GM19463 (cell line): ENCODE measurements around the gene MB.
"Not testable (repeated sequence)": the region's sequence is repeated elsewhere in the genome, so short reads cannot be mapped to it uniquely, and the experiment has no call there.

Experiments
- ATAC-seq: cut with Tn5 transposase; IDR thresholded peaks from one replicate; pipeline ENCODE4 v1.9.1; 2021; ENCODE audit warnings: mild to moderate bottlenecking, moderate library complexity; ENCODE audit not compliant: unreplicated experiment

The MB gene

DNA sequence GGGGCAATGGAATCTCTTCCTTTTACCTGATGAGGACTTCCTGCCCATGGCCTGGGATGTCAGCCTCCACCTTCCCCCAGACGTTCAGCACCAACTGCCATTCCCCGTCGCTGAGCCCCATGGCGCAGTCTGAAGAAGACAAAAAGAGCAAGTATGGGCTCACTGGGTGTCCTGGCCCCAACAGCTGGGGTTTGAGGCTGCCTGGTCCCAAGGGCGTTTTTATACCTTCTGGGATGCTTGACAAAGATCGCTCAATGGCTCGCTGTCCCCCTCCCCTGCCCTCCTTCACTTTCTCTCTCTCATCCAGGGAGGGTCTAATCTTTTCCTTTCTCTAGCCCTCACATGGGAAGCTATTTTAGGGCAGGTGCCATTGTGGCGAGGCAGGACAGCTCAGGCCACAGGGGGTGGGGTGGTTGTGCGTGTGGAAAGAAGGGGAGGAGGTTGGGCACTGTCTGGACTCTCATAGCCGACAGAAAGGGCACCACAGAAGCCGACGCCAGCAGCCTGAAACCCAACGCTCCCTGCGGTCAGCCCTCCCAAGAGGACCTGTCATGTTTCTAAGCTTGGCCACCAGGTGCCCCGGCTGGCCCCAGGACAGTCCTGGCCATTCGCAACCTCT is at the start of gene MB:
TSS of gene MB (minus strand) at position 193 of the 619 bp plus-strand sequence. CDS start at position 121, 72 bp downstream.
- ATAC-seq, result no peak

DNA sequence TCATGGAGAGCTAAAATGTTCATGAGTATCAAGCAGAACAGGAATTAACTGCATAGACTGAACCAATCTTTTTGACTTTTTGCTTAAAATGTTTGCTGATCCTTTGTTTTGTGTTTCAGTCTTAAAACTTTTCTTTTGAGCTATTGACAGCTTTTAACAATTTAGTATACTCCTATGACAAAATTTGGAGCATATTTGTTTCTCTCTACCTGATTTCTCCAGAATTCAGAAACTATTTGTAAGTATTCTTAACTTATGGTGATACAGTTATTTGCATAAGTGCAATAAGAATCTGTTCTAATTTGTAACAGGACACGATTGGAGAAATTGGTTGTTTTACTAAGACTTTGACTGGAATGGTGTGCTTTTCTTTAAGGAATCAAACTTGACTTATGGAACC is 49.6 kb upstream of the MB start:
- not testable (repeated sequence) for ATAC-seq

DNA sequence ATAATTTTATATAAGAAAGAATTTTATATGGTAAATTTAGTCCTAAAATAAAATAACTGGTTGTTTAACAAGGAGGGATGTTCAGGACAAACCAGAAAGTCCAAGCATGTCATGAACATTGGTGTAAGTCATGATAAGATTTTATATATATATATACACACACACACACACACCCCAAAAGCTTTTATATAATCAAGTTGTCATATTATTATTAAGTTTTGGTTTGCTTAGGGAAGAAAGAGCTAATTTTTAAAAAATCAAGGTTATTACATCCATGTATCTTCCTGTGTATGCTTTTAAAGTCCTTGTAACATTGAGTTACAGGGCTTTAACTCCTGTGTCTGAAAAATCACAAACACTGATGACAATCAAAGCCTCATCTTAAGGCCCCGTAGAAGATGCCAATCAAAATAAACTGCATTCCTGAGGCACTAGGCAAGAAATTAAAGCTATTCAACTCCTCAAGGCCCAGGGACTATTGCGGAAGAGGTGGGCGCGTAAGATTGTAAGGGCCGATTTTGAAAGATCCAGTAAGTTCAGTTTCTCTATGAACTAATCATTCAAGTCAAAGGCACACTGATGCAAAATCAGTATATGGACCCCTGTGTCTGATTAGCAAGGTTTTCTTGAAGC is 47.9 kb upstream of the MB start:
- ATAC-seq, result no peak

DNA sequence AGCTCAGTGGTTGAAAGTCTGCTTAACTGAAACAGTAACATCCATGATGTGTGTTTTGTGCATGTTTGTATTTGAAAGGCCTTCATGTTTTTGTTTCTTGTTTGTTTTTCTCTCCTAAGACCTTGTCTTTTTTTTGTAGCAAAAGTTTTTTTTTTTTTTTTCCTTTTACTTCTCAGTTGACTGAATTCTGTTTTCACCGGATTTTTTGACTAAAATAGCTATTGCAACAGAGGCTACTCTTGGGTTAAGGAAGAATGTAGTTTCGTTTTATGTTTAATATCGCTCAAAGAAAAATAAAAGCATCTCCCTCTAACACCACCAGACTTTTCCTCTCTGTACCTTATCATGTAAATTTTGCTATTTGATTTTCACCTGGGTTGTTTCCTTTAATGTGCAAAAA is 46.2 kb upstream of the MB start:
- ATAC-seq, result no peak

DNA sequence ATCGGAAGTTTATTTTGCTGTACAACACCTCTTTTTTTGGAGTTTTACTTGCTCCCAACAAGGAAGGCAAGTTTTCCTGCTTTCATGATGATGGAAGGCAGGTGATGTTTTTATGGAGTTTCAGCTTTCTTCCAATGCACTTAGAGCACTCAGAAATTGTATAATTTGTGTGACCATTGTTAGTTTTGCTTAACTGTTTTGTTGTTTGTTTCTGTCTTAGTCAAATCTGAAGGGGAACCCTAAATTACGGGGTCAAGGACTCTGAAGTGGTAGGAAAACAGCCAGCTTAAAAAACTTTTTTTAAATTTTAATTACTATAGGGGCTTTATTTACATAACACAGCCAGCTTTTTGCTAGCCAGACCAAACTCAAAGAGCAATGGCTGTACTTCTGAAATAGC is 45.8 kb upstream of the MB start:
- ATAC-seq, result no peak

DNA sequence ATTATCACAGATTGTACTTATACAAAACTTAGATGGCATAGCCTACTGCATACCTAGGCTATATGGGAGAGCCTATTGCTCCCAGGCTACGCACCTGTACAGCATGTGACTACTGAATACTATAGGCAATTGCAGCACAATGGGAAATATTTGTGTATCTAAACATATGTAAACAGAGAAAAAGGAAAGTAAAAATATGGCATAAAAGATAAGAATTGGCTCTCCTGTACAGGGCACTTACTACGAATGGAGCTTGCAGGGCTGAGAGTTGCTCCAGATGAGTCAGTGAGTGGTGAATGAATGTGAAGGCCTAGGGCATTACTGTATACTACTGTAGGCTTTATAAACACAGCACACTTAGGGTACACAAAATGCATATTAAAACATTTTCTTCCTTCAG is 44.3 kb upstream of the MB start:
- no peak for ATAC-seq

DNA sequence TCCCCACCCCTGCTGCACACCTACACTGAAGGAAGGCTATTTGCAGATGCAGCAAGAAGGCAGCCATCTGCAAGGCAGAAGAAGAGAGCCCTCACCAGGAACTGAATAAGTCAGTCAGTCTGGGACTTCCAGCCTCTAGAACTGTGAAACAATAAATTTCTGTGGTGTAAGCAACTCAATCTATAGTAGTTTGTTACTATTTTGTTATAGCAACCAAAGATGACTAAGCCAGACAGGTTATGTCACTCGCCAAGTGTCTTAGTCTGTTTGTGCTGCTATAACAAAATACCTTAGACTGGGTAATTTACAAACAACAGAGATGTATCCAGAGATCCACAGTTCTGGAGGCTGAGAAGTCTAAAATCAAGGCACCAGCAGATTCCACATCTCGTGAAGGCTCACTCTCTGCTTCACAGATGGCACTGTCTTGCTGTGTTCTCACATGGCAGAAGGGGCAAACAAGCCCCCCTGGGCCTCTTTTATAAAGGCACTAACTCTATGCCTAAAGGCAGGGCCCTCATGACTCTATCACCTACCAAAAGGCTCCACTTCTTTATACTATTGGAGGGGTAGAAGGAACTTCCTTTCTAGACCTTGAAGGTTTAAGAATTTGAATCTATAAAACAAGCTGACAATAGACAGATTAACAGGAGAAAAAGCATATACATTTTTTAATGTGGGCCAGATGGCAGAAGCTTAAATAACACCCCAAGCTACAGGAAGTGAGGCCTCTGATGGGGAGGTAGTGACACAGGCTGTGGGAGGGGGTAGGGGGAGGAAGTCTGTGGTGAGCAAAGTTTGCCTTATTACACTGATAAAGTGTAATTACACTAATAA is 43.4 kb upstream of the MB start:
- ATAC-seq, result no peak

DNA sequence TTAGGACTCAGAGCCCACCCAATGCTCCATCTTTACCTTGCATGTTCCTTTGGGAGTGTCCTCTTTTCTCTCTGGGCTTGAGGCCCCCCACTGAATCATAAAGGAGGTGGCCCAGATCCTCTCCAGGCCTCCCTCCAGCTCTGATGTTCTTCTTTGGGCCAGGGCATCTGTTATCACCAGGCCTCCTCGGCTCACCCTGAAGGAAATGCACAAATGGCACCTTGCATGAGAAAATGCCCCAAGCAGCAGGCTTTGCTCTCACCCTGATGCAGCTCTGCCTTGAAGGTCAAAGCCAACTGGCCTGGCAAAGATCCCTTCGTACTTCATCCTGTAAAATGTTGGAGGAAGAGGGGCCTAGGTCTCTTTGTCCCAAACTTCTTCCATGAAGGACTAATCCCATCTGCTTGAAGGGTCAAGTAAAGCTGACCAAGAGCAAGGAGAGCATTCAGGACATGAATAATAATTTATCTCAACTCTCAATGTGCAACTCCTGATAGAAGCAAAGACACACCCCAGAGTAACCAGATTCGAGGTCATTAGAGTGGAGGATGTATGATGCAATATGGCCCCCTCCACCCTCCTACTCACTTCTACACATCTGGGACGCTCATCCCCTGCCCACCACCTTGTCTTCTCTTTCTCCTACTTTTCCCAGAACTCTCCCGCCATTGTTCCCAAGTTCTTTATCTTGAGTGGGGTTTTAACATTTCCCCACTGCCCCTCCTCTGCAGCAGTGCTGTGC is 40.6 kb upstream of the MB start:
- ATAC-seq, result no peak

DNA sequence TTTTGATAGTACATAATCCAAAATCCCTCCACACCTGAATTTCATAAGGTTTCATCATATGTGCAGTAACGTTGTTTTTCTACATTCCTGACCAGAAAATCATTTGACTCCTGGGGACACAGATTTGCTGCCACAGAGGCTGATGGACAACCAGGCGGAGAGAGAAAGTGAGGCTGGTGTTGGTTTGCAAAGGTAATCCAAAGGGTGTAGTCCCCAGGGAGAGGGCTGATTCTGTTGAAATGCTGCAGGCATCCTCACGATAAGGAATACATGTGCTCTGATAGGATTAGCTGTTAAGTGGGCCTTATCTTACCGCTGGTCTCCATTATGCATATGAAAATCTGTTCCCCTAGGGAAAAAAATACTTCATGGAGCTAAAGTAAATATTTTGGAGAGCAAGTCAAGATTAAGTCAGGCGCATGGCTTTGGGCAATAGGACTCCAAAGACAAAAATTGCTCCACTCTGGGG is 39.2 kb upstream of the MB start:
- no peak for ATAC-seq

DNA sequence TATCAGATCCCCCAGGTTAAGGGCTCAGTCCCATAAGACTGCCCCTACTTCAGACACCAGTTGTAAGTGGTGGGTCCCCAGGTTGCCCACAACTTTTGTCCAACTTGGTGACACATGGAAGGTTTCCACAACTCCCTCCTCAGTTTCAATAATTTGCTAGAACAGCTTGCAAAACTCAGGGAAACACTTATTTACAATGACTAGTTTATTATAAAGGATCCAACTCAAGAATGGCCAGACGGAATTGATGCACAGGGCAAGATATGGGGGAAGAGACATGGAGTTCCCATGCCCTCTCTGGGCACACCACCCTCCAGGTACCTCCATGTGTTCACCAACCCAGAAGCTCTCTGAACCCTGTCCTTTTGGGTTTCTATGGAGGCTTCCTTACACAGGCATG is 36.7 kb upstream of the MB start:
- no peak for ATAC-seq

DNA sequence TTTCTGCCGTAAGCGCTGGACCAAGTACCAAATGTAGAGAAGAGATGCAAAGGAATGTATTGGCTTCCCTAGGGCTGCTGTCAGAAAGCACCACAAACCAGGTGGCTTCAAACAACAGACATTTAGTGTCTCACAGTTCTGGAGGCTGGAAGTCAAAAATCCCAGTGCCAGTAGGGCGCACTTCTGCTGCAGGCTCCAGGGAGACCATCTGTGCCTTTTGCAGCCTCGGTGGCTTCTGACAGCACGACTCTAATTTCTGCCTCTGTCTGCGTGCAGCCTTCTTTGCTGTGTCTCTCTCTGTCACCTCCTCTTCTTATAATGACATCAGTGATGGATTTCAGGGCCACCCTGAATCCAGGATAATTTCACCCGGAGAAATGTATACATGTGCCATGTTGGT is 34.0 kb upstream of the MB start:
- ATAC-seq, result no peak

DNA sequence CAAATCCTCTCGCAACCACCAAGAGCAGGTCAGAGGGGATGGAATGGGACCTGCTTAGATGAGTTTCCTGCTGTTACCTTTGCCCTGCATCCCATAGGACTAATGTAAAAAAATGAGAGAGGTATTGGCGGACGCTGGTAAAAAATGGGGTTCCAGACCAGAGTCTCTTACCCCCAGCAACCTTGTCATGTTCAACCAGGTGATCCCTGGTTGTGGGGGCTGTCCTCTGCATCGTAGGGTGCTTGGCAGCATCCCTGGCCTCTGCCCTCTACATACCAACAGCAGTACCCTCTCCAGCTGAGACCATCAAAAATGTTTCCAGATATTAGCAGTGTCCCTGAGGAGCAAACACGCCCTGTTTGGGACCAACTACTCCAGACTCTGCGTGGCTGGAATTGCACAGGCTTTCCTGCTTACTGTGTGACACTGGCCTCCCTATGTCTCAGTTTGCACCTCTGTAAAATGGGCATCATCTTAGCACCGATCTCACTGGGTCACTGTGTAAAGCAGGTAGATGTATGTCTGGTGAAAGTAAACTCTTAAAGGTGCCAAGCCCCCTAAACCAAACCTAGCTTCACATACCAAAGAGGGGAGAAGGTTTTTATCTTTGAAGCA is 32.6 kb upstream of the MB start:
- ATAC-seq, result no peak

DNA sequence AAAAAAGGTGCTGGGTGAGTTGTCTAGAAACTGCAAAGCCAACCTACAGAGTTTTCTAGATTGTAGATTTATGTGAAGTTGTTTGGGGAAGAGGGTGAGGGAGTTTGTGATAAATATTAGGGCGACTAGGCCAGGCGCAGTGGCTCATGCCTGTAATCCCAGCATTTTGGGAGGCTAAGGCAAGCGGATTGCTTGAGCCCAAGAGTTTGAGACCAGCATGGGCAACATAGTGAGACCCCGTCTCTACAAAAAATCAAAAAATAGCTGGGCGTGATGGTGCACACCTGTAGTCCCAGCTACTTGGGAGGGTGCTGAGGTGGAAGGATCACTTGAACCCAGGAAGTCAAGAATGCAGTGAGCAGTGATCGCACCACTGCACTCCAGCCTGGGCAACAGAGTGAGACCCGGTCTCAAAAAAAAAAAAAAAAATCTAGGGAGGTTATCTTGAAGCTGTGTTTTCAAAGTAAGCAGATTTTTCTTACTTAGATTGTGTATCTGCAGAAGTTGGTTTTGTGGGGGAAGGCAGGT is 32.0 kb upstream of the MB start:
- no peak for ATAC-seq

DNA sequence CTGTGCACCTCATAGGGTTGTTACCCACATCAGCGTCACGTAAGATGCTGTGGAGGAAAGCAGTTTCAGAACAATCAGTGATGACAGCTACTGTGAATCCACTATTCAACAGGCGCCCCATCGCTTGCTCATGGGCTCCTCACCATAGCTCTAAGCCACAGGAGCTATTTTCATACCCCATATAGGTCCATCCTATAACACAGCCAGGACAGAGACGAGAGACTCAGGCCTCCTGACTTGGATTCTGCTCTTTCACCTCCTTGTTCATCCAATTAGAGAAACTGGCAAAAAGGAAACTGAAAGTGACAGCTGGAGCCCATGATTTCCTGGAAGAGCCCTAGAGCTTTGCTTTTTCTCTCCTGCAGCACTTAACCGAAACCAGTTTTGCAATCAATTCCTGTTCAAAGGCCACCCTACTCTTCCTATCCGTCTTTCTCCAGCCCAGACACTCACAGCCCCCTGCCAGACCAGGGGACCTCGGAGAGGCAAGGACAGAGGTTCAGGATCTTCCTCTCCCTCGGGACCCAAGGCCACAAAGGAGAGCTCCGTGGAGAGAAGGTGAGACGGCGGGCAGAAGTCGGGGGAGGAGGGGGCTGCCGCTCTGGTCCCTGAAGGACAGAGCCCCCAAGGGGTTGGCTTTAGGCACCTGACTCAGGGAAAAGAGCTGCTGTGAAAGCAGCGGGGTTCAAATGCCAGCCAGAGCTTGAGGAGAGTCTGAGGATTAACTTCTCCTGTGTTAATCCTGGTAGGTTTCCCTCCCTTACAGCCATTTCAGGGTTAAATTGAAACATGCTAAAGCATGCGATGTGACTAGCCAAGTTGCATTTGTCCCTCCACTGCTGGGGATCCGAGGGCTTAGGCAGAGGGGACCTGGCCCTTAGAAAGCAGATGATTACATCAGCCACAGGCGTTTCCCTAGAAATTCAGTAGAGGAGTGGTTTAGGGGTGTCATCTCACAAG is 31.2 kb upstream of the MB start, which contains the start of gene APOL6:
TSS of gene APOL6 (plus strand) at position 381 of the 960 bp plus-strand sequence. CDS start 7,980 bp downstream, outside the sequence.
- ATAC-seq, result no peak

DNA sequence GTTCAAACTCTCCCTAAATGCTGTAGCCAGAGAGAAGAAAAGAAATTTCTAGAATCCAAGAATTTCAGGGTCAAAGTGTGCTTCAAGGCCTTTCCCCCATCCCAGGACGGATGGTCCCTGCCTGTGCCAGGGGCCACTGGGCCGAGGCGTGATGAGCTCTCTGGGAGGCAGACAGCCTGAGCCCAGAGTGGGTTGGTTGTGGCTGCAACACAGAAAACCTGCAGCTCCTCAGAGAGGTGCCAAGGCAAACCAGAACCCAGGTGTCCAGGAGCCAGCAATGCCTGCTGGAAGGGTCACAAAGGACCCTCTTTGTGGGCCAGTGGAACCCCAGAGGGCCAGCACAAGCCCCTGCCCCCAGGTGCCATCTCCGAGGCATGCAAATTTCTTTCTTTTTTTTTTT is 28.5 kb upstream of the MB start:
- no peak for ATAC-seq

DNA sequence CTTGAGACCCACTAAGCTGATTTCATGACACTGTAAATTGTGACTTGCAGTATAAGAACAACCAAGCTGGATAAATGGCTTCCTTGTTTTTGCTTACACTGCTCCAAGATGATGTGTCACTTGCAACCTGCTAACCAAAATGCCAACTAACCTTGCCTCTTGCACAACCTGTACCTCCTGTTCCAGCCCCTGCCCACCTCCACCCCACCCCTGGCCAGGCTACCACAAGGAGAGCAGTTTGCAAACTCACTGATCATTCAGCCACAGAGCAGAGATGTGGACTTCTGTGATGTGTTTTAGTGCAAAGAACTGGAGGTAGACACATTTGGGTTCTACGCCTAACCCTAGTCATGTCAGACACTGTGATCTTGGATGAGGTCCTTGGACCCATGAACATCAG is 26.9 kb upstream of the MB start:
- no peak for ATAC-seq

DNA sequence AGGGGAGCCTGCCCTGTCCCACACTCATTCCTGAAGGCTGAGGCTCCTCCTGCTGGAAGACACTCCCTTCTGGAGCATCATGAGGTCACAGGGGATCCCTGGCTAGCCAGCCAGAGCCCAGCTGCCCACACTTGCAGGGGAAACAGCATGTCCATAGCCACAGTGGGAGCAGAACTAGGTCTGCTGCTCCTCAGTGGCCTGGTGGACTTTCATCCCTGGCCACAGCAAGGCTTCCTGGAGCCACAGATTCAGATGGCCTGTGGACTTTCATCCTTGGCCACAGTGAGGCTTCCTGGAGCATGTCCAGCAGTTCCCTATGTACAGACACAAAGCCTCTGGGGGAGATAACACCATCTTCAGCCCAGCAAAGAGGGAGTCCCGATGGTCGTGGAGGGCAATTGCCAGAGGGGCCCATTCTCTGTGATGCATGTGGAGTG is 25.2 kb upstream of the MB start:
- ATAC-seq, result no peak

DNA sequence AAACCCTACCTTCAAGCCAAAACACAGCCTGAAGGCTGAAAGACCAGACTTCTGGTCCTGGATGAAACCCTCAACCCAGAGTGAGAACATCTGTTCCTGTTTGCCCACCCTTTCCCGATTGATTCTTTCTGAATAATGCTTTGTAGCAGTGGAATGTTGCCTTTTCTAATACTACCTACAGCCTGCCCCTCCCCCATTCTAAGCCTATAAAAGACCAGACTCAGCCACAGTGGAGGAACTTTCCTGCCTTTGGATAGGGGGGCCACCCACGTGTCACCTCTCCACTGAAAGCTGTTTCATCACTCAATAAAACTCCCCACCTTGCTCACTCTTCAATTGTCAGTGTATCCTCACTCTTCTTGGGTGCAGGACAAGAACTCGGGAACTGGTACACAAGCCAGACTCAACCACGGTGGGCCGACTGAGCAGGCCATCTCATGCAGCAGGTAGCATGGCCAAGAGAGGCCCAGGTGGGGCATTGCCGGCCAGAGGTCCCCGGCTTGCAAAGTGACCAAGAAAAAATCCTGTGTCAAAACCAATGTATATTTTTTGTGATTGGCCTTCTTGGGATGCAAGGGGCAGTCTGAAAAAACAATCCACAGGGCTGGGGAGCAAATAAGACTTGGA is 24.5 kb upstream of the MB start:
- ATAC-seq, result no peak

DNA sequence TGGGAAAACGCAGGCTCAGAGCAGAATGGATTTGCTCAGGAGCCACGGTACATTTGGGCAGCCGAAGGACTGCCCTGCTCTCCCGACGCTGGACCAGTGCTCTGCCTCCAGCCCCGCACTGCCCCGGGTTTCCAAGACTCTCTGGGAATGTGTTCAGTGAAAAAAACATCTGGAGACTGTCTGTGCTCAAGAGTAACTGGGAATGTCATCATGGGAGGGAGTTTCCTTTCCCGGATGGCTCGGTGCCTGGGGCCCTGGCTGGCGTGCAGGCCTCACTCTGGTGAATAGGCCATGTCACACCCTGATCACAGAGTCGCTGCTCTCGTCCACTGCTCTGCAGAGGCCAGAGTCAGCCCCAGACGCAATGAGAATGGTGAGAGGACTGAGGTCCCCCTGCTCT is 21.3 kb upstream of the MB start:
- no peak for ATAC-seq
